Renal cortical epithelial cell (primary cell): ENCODE data around the gene MAP6. TPM values are rescaled to one million over a fixed set of nuclear protein-coding genes. Genes with fewer than 3 reads are reported as not detected.
A peak's percentile ranks its signal among the peaks of the same experiment; 100 is the strongest.
"Not testable (repeated sequence)": the region's sequence is repeated elsewhere in the genome, so short reads cannot be mapped to it uniquely, and the experiment has no call there.

Experiments
- DNase-seq: peaks from one replicate; pipeline ENCODE4 v3.0.0-alpha.2; 2011; ENCODE audit warnings: low read depth
- total RNA-seq: library from RNA; depleted of rRNA; stranded (reverse); fragments of >200 nt; gene quantifications from 2 replicates; pipeline ENCODE4 v1.2.3, GENCODE V29; 2014

The MAP6 gene
- 0.35 and 3.2 TPM in 2 replicates for total RNA-seq

DNA sequence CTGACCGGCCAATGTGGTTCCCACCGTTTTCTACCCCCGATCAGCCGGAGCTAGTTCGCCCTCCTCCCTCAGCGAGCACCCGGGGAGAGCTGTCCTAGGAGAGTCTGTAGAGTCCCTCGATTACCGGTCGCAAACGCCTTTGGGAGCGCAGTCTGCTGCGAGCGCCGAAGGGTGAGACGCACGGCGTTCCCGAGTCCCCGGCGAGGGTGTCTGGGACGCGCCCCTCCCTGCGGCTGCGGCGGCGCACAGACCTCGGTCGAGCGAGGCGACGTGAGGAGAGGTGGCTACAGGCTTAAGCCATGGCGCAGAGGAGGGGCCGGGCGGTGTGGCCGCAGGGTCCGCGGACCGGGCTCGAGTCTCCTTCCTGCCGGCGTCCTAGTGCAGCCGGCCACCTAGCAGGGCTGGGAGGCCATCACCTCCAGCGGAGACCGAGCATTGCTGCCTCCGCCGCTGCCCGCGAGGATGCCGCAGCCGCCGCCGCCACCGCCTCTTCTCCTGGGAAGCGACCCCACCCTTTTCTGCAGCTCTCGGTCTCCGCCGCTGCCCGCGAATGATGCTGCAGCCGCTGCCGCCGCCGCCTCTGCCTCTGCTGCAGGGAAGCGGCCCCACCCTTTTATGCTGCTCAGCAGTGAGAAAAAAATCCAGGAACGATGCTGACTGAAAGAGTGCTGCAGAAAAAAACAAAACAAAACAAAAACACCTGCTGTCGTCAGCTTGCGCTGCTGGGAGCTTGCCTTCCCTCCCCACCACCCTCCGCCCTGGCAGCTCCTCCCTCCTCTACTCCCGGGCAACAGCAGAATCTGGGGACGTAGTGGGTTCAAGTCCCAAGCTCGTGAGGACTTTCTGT lies at the start of gene MAP6:
Gene MAP6, minus strand, starts transcription at position 588 of the 847 bp plus-strand sequence. CDS start 669 bp downstream, outside the sequence.
- no peak for DNase-seq

DNA sequence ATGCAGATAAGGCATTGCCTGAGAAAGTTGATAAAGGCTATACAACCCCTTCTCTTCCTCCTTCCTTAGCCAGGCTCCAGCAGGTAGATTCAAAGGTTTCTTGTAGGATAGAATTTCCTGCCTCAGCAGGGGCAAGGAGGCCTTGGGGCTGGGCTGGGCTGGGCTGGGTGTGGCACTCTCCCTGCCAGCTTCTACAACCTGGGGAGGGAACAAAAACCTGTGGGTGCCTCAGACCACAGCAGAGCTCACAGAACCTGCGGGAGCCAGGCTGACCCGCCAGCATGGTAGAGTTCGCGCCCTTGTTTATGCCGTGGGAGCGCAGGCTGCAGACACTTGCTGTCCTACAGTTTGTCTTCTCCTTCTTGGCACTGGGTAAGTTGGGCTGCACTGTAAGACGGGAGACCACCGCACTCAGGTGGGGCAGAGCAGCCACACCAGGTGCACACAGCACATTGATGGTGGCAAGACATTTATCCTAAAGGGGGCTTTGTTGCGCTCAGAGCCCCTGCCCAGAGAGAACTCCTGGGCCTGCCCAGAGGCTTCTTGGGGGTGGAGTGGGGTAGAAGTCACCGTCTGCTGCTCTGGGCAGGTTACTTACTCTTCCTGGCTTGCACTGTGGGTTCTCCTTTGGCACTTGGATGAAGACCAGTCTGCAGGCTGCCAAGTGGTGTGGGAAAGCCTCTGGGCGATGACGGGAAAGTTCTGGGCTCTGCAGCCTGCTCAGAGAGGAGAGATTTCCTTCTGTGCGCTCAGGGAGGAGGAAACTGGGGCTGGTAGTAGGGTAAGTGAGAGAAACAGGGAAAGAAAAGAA lies 49.0 kb upstream of the MAP6 start, which contains the start of gene MOGAT2:
Gene MOGAT2, plus strand, starts transcription at position 231 of the 811 bp plus-strand sequence. Its CDS starts 51 bp downstream, at position 282.
- no peak for DNase-seq

DNA sequence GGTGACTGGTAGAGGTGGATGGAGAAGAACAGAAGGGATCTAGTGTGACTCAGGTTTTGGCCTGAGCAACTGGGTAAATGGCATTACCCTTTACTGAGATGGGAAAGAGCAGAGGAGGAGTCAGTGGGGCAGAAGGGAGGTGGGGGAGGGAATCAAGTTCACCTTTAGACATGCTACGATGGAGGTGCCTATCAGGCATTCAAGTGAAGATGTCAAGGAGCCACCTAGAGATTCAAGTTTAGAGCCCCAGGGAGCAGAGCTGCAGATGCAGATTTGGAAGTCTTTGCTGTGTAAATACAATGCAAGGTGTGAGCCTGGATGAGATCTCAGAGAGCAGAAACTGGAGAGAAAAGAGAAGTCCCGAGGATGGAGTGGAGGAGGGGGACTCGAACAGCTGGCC lies 47.8 kb upstream of the MAP6 start:
- DNase-seq: no peak

DNA sequence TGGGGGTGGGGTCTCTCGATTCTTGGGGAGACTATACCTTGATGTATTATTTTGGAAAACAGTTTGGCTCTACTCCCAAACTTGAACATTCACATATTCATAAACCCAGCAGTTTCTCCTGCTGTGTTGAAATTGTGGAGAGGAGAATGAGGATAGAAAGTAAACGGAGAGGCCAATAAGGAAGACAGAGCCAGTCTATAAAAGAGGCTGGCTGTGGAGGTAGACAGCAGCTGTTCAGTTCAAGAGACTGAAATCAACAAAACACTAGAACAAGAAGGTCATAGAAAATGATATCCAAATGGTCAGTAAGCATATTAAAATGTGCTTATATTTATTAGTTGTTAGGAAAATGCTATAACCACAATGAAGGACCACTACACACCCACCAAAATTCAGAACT lies 46.9 kb upstream of the MAP6 start:
- DNase-seq: no peak

DNA sequence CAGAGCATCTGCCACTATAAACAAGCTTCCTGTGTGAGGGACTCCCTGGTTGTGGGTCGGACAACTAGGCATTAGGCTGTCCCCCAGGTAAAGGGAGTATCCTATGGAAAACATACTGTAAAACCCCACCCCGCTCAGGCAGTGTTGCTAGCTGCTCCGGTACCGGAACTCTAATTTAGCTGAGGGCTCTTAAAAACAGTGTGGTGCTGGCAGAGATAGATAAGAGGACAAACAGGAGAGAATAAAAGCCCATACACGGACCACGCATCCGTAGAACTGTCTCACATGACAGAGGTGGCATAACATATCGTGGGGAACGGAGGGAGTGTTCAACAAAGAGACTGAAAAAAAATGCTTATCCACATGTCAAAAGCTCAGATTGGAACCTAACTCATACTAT lies 45.4 kb upstream of the MAP6 start:
- DNase-seq: no peak

DNA sequence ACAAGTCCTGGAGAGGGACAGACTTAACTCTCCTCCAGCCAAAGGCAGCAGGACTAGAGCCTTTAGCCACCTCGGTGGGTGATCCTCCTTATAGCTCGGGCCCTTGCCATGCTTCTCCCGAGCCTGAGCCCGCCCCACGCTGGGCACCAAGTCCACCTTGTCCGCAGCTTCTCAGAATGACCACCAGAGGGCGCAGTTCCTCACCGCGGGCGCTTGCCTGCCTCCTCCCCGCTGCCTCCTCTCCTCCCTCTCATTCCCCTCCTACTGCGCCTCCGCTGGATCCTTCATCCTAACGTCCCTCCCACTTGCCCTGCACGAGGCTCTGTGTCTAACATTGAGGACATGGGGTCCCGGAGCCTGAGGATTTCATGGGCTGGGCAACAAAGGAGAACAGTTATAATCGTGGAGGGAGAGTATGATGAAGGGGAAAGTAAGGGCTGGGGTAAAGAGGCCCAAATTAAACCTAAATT lies 37.5 kb upstream of the MAP6 start:
- peak; percentile 40 for DNase-seq

DNA sequence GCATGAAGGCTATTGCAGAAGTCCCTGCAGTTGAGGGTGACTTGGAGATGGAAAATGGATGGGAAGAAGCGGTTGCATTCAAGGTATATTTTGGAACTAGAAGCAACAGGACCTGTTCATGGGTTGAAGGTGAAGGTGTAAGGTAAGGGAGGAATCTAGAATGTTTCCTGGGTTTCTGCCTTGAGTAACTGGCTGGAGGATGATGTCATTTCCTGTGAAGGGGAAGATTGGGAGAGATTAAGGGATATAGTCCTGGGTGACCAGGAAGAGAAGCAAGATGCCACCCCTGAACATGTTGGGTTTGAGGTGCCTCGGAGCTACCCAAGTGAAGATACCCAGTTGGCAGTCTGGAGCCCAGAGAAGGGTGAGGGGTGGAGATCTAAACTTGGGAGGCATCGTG lies 36.7 kb upstream of the MAP6 start:
- no peak for DNase-seq

DNA sequence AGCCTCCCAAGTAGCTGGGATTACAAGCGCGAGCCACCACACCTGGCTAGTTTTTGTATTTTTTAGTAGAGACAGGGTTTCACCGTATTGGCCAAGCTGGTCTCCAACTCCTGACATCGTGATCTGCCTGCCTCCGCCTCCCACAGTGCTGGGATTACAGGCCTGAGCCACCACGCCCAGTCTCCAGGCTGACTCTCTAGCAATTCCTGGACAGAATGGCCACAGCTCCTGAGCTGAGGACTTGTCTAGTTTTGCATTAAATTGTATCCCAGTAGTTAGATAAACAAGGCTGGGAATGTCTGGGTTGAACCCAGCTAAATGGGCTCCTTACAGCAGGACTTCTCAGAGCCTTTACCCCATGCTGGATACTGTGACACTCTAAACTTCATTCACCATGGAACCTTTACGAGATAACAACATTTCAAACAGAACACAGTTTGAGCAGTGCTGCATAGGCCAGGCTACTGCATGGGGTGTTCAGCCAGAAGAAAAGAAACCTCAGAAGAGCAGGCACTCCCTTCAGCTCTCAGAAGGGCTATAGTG lies 34.9 kb upstream of the MAP6 start:
- DNase-seq: no peak

DNA sequence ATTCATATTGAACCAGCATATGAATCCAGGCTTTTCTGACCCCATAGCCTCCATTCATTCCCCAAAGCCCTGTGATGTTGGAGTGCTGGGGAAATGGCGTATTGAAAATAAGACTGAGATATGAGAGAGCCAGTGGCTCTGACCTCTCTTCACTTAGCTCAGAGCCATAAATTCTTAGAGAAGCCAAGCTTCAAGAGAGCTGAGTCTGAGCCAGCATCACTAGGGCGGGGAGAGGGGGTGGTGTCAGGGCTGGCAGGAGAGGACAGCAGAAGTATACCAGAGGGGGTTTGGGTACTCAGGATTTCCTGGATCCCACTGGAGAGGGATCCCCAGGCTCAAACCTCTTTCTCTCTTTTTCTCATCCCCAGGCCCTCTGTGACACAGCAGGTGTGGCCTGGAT lies 32.1 kb upstream of the MAP6 start:
- DNase-seq: no peak

DNA sequence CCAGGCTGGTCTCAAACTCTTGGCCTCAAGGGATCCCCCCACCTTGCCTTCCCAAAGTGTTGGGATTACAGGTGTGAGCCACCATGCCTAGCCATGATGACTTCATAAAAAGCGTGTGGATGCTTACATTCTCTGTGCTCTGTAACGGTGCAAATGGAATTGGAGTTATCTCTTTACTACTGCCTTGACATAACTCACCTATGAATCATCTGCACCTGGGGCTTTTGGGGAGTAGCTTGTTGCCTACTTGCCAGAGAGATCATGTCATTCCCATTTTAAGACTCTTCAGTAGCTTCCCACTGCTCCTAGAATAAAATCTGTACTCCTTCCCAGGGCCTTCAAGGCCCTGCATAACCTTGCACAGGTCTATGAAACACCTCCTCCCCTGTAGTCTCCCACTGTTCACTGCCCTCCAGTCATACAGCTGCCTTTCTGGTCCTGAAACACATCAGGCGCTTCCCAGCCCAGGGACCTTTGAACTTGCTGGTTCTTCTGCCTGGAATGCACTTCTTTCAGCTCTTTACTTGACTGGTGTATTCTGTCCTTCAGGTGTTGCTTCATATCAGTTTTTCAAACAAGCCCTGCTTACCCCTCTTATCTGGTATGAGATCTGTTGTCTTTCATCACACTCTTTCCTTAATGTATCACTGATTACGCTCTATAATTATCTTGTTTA lies 29.2 kb upstream of the MAP6 start:
- DNase-seq: no peak

DNA sequence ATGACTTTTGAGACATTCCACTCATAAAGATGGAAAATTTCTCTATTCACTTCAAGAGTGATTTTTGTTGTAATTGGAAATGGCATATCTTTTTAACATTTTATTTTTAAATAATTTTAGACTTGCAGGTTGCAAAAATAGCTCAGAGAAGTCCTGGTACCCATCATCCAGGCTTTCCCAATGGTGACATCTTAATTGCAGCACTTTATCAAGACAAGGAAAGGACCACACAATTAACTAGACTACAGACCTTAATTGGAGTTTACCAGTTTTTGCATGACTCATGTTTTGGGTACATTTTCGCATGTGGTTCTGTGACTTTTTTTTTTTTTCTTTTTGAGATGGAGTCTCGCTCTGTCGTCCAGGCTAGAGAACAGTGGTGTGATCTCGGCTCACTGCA lies 23.0 kb upstream of the MAP6 start:
- DNase-seq: no peak

DNA sequence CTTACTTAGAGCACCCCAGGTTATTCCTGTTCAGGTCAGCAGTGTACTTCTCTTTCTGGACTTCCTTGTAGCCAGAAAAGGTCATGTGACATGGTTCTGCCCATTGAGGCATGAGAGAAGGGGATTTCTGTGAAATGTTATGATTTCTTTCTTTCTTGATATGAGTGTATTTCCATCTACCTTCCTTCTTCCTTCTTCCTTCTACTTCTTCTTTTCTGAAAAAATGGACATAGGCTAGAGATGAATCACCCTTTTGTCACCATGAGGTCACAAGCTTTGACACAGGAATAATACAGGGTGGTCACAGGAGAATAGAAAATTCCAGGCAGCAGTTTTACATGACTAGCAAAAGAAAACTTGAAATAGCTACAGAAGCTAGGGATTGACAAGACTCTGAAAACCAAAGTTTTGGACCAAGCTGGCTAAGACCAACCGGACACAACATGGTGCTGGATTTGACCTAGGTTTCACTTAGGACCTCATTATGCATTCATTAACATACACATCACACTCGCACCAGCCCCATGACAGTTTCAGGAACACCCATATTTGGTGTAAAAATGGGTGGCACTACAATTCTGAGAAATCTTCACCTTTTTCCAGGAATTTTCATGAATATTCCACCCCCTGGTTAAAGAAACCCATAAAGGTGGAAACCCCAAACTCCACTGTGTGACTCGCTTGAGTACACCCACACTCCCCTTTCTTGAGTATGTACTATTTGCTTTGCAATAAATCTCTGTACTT lies 21.2 kb upstream of the MAP6 start:
- DNase-seq: peak; percentile 42

DNA sequence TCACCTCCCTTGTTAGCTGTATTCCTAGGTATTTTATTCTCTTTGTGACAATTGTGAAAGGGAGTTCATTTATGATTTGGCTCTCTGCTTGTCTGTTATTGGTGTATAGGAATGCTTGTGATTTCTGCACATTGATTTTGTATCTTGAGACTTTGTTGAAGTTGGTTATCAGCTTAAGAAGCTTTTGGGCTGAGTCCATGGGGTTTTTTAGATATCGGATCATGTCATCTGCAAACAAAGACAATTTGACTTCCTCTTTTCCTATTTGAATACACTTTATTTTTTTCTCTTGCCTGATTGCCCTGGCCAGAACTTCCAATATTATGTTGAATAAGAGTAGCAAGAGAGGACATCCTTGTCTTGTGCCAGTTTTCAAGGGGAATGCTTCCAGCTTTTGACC lies 15.0 kb upstream of the MAP6 start:
- DNase-seq: not testable (repeated sequence)

DNA sequence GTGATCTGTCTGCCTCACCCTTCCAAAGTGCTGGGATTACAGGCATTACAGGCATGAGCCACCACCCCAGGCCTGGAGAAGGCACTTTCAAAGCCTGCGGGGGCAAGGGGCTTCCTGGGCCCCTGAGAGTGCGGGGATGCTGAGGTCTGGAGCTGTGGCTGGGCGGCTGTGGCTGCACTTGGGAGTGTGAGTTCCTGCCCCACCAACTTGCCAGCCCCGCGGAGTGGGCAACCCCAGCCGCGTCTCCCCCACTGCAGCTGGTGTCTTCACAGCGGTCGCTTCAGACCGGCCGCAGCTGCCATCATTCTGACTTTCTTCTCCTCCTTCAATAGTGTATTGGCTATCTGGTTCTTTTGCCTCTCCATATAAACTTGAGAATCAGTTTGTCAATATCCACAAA lies 10.7 kb upstream of the MAP6 start:
- DNase-seq: no peak

DNA sequence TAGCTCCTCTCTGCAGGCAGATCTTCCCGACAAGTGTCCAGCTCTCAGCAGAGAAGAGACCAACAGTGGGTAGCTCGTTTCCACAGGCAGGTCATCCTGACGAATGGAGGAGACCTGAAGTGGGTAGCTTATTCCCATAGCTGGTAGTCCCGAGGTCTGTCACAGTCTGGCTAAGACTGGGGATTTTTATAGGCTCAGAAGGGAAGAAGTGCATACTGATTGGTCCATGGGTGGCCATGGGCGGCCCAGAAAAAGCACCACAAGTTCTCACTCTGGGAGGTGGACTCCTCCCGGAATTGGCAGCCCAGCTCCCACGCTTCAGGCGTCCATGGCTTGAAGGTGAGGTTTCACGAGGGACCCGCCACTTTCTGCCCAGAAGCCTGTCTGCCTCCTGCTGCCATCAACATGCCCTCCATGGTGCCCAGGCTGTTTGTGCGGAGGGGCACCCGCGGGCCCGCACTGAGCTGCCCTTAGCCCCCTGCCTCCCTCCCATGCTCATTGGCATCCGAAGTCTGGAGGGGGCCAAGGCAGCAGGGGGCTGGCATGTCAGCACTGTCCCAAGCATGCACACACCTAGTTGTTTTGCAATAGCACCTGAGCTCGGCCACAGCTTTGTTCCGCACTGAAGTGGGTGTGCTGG lies 9.9 kb upstream of the MAP6 start:
- no peak for DNase-seq

DNA sequence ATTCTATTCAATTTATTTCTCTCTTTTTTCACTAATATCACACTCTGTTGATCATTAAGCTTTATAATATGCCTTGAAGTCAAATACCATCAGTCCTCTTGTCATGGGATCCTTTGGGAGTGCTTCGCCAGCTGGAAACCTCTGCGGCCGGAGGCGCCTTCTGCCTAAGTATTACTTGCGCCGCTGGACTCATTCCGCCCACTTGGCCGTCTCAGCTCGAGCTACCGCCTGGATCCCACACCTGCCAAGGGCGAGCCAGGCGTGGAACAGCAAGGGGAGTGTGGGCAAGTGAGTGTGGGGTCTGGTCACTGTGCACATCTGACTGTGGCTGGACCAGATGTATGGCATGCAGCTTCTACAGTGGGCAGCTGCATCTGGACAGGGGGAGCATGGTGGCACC lies 9.1 kb upstream of the MAP6 start:
- DNase-seq: no peak

DNA sequence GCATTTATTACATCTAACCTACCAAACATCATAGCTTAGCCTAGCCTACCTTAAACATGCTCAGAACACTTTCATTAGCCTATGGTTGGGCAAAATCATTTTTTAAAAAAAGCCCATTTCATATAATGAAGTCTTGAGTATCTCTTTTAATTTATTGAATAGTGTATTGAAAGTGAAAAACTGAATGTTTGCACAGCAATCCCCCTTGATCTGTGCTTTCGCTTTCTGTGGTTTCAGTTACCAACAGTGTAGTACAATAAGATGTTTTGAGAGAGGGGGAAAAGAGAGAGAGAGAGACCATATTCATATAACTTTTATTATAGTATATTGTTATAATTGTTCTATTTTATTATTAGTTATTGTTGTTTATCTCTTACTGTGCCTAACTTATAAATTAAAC lies 8.4 kb upstream of the MAP6 start:
- DNase-seq: no peak

DNA sequence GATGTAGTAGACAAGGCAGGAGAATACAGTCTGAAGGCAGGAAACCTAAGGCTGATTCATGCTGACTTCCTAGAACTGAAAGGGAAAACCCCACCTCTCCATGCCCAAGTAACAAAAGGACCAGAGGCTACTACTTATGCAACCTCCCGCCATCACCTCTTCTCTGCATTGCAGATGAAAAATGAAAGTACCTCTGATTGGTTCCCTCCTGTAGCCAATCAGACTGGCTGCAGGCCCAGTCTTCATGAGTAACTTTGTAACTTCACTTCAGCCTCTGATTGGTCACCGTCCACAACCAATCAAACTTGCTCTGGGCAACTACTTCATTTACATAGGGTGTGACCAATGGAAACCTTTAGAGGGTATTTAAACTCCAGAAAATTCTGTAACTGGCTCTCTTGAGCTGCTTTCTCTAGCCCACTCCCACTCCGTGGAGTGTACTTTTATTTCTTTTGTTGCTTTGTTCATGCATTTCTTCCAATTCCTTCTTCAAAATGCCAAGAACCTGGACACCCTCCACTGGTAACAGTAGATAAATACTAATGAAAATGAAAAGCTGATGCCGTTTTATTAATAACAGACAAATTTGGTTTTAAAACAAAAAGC lies 5.2 kb upstream of the MAP6 start:
- DNase-seq: peak; percentile 52

DNA sequence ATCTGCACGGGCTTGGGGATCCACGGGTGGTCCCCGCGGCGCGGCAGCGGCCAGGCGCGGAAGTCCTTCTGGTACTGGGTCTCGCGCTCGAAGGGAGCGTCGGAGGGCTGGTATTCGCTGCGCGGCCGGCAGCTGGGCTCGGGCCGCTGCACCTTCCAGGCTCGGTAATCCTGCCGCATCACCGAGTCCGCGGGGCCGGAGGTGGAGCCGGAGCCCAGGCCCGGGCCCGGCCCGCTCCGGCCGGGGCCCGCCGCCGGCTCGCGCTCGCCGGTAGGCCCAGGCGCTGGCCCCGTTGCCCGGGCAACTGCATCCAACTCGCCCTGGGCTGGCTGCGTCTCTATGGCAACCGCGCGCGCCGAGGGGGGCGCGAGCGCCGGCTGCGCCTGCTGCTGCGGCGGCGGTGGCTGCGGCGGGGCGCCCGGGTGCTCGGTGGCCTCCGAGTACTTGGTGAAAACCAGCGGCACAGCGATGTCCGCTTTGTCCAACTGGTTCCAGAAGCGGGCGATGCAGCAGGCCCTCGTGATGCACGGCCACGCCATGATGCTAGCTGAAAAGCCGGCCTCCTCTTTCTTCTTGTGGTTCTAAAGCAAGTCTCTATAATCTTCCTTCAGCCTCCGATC lies 897 bp downstream of the MAP6 start:
- DNase-seq: no peak
